WTC11 (cell line): ENCODE data around the gene RNF222. TPM values are rescaled to one million over a fixed set of nuclear protein-coding genes. Genes with fewer than 3 reads are reported as not detected.

Experiments used
- ATAC-seq: fragments of 200-7000 bp; cut with Tn5 transposase; 2 replicates; pipeline ENCODE4 v1.10.0; 2021; ENCODE audit warnings: mild to moderate bottlenecking, moderate library complexity
- CTCF ChIA-PET: fragments of 300-600 bp; sonication (Branson Sonifier 250); formaldehyde crosslinking; loops from one replicate; lab custom pipeline; 2021; ENCODE audit warnings: antibody characterized with exemption; lab: Charles Lee
- POLR2A ChIA-PET: fragments of 350-600 bp; sonication (Branson Sonifier 250); formaldehyde crosslinking; loops from one replicate; lab custom pipeline; 2021; ENCODE audit warnings: antibody characterized with exemption; lab: Charles Lee
- DNase-seq: peaks from one replicate; pipeline ENCODE4 v3.0.0; 2021; ENCODE audit warnings: low spot score
- H3K27ac Mint-ChIP-seq: 2 replicates; pipeline ENCODE4 v1.8.0; 2021; ENCODE audit warnings: mixed read lengths
- H3K27me3 Mint-ChIP-seq: 2 replicates; pipeline ENCODE4 v1.8.0; 2021; ENCODE audit warnings: low read depth, mild to moderate bottlenecking, moderate library complexity, mixed read lengths
- H3K36me3 Mint-ChIP-seq: 2 replicates; pipeline ENCODE4 v1.8.0; 2021; ENCODE audit warnings: mixed read lengths
- H3K4me1 Mint-ChIP-seq: 2 replicates; pipeline ENCODE4 v1.8.0; 2022; ENCODE audit warnings: mixed read lengths
- H3K4me3 Mint-ChIP-seq: 2 replicates; pipeline ENCODE4 v1.8.0; 2021; ENCODE audit warnings: mild to moderate bottlenecking, moderate library complexity, mixed read lengths
- H3K9me3 Mint-ChIP-seq: 2 replicates; pipeline ENCODE4 v1.8.0; 2021; ENCODE audit warnings: mixed read lengths
- ARID4B ChIP-seq: sonication (generic); formaldehyde crosslinking; IDR thresholded peaks from 2 replicates; pipeline ENCODE4 v1.8.0; 2023; ENCODE audit warnings: missing genetic modification reagents, mild to moderate bottlenecking, borderline replicate concordance
- ATF3 ChIP-seq: sonication (generic); formaldehyde crosslinking; conservative IDR thresholded peaks from 2 replicates; pipeline ENCODE4 v1.8.1; 2022; ENCODE audit warnings: mild to moderate bottlenecking, missing genetic modification reagents
- CTCF ChIP-seq: fragments of 200-600 bp; IDR thresholded peaks from 2 replicates; pipeline ENCODE4 v1.8.0; 2022; ENCODE audit warnings: antibody characterized with exemption
- E2F4 ChIP-seq: sonication (generic); formaldehyde crosslinking; IDR thresholded peaks from 2 replicates; pipeline ENCODE4 v1.8.1; 2022; ENCODE audit warnings: low read depth, mild to moderate bottlenecking, moderate library complexity, missing genetic modification reagents, borderline replicate concordance
- E2F5 ChIP-seq: sonication (generic); formaldehyde crosslinking; IDR thresholded peaks from 2 replicates; pipeline ENCODE4 v1.8.1; 2022; ENCODE audit warnings: mild to moderate bottlenecking, moderate library complexity, missing genetic modification reagents
- NR2C2 ChIP-seq: sonication (generic); formaldehyde crosslinking; IDR thresholded peaks from 2 replicates; pipeline ENCODE4 v1.8.0; 2022; ENCODE audit warnings: mild to moderate bottlenecking, missing genetic modification reagents
- PRDM15 ChIP-seq: sonication (generic); formaldehyde crosslinking; IDR thresholded peaks from 2 replicates; pipeline ENCODE4 v1.8.0; 2022; ENCODE audit warnings: missing genetic modification reagents
- TCF7 ChIP-seq: sonication (generic); formaldehyde crosslinking; IDR thresholded peaks from 2 replicates; pipeline ENCODE4 v1.8.0; 2022; ENCODE audit warnings: mild to moderate bottlenecking, low read depth, missing genetic modification reagents, moderate library complexity
- TP53 ChIP-seq: sonication (generic); formaldehyde crosslinking; IDR thresholded peaks from 2 replicates; pipeline ENCODE4 v1.8.1; 2023; ENCODE audit warnings: mild to moderate bottlenecking, missing genetic modification reagents
- USF2 ChIP-seq: sonication (generic); formaldehyde crosslinking; IDR thresholded peaks from 2 replicates; pipeline ENCODE4 v1.8.1; 2023; ENCODE audit warnings: mild to moderate bottlenecking, missing genetic modification reagents, moderate library complexity
- ZNF138 ChIP-seq: sonication (generic); formaldehyde crosslinking; conservative IDR thresholded peaks from 2 replicates; pipeline ENCODE4 v1.8.1; 2022; ENCODE audit warnings: mild to moderate bottlenecking, moderate library complexity, missing genetic modification reagents
- ZNF232 ChIP-seq: sonication (generic); formaldehyde crosslinking; IDR thresholded peaks from 2 replicates; pipeline ENCODE4 v1.8.0; 2022; ENCODE audit warnings: mild to moderate bottlenecking, missing genetic modification reagents
- ZNF317 ChIP-seq: sonication (generic); formaldehyde crosslinking; IDR thresholded peaks from 2 replicates; pipeline ENCODE4 v1.8.1; 2023; ENCODE audit warnings: low read depth, mild to moderate bottlenecking, moderate library complexity, missing genetic modification reagents, borderline replicate concordance
- ZNF425 ChIP-seq: fragments of 250-450 bp; sonication (Bioruptor Pico); conservative IDR thresholded peaks from 2 replicates; pipeline ENCODE4 v1.9.0; 2021; ENCODE audit warnings: mild to moderate bottlenecking
- total RNA-seq: library from RNA; stranded (reverse); gene quantifications from 3 replicates; pipeline ENCODE4 v1.2.3, GENCODE V29; 2021

The RNF222 gene
- total RNA-seq, 1 experiment from 2014 or later: not detected

- Mint-ChIP-seq H3K4me3 (no peak overlapping the region), H3K27ac (no peak overlapping the region), H3K36me3 (no peaks in the 10 kb centered on the region), H3K9me3 (no peaks in the 10 kb centered on the region), H3K27me3 (peaks cover 13% of the 10 kb centered on the region), H3K4me1 (peaks cover 8% of the 10 kb centered on the region)
- CTCF ChIA-PET: interaction anchor here (2.5 to 3.0 kb wide), 3 partner anchors 10 to 16 kb away, joined by 11 to 20 read pairs (median 16); no protein-coding TSS in a partner anchor
- POLR2A ChIA-PET: interaction anchor here (0.7 kb wide), 1 partner anchor 404 kb away, joined by 3 read pairs; no protein-coding TSS in a partner anchor
- ATAC-seq (no peak), DNase-seq (no peak)
- TF ChIP-seq TP53 (no peak), E2F4 (CRISPR knock-in tag) (no peak), USF2 (no peak)
Measured at GRCh38 chr17:8393470-8394231, 4.0 kb downstream of the RNF222 start.

GRCh38 chr17:8392674-8393469 lies 4.8 kb downstream of the RNF222 start:
- POLR2A ChIA-PET: interaction anchor here (0.6 kb wide), 1 partner anchor 67 kb away, joined by 7 read pairs; no protein-coding TSS in a partner anchor
- Mint-ChIP-seq H3K9me3 (no peaks in the 10 kb centered on the region), H3K27me3 (peaks cover 13% of the 10 kb centered on the region), H3K27ac (no peak overlapping the region), H3K36me3 (no peaks in the 10 kb centered on the region), H3K4me1 (peaks cover 8% of the 10 kb centered on the region), H3K4me3 (no peak overlapping the region)
- CTCF ChIA-PET: interaction anchor here (0.6 to 3.0 kb wide), 4 partner anchors 9 to 353 kb away, joined by 3 to 20 read pairs (median 8); no protein-coding TSS in a partner anchor
- no peak for DNase-seq
- no peak for ATAC-seq
- TF ChIP-seq ZNF317 (CRISPR knock-in tag): no peak
- TF ChIP-seq ZNF138 (CRISPR knock-in tag): no peak
- TF ChIP-seq ARID4B (CRISPR knock-in tag): no peak
- TF ChIP-seq E2F5 (CRISPR knock-in tag): no peak
- 0 out of 2 replicates have a peak, but pooled peaks have one; percentile 23 for TF ChIP-seq PRDM15 (CRISPR knock-in tag)
- TF ChIP-seq ZNF232 (CRISPR knock-in tag): no peak
- no peak for TF ChIP-seq CTCF
- TF ChIP-seq ATF3: no peak
- 0 out of 2 replicates have a peak, but pooled peaks have one; percentile 18 for TF ChIP-seq TCF7 (CRISPR knock-in tag)
- TF ChIP-seq NR2C2 (CRISPR knock-in tag): no peak
- TF ChIP-seq ZNF425: no peak
